ENCODE measurements around the gene NEK10.

- TF ChIP-seq POLR2A (IDR thresholded peaks at IDR 0.05), result no peak
- TF ChIP-seq CTCF (IDR thresholded peaks at IDR 0.05), result no peak
- no peak for TF ChIP-seq POLR2AphosphoS5 (IDR thresholded peaks at IDR 0.05; ENCODE audit: insufficient read depth in 1 of 2, low read depth in 1 of 2)
Measured at GRCh38 chr3:27239951-27240350, 129.2 kb downstream of the NEK10 start.
